Measurements from ENCODE around the gene HYAL2.

DNA sequence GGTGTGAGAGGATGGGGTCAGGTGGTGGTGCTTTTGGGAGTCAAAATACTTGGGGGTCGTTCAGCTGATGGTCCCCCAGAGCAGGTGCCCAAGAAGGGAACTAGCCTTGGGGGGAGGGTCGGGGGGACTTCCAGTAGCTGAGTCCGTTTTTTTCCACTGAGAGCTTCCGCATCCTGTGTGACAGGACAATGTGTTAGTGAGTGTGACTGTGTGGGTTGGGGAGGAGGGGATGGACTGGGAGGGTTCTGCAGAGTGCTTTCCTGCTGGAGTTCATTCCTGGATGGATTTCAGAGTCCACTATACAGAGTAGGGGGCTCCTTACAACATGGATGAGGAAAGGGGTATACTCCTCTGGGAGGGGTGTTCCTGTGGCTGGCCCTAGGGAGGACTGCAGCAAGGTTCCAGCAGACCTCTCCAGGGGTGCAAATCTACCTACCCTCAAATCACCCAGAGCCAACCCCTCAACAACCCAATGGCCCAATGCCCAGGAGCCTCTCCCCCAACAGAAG is 601 bp upstream of the HYAL2 start:
- TF ChIP-seq, protein P1, sequence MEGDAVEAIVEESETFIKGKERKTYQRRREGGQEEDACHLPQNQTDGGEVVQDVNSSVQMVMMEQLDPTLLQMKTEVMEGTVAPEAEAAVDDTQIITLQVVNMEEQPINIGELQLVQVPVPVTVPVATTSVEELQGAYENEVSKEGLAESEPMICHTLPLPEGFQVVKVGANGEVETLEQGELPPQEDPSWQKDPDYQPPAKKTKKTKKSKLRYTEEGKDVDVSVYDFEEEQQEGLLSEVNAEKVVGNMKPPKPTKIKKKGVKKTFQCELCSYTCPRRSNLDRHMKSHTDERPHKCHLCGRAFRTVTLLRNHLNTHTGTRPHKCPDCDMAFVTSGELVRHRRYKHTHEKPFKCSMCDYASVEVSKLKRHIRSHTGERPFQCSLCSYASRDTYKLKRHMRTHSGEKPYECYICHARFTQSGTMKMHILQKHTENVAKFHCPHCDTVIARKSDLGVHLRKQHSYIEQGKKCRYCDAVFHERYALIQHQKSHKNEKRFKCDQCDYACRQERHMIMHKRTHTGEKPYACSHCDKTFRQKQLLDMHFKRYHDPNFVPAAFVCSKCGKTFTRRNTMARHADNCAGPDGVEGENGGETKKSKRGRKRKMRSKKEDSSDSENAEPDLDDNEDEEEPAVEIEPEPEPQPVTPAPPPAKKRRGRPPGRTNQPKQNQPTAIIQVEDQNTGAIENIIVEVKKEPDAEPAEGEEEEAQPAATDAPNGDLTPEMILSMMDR (IDR thresholded peaks at IDR 0.05; ENCODE audit: borderline replicate concordance, extremely low read depth, low read length, poor library complexity, severe bottlenecking): no peak
- no peak for TF ChIP-seq EZH2 (IDR thresholded peaks at IDR 0.05; ENCODE audit: borderline replicate concordance, low read depth, low read length, severe bottlenecking)
